Measurements from ENCODE around the gene ANP32B.
A peak's percentile ranks its signal among the peaks of the same experiment; 100 is the strongest.

Gene ANP32B

DNA sequence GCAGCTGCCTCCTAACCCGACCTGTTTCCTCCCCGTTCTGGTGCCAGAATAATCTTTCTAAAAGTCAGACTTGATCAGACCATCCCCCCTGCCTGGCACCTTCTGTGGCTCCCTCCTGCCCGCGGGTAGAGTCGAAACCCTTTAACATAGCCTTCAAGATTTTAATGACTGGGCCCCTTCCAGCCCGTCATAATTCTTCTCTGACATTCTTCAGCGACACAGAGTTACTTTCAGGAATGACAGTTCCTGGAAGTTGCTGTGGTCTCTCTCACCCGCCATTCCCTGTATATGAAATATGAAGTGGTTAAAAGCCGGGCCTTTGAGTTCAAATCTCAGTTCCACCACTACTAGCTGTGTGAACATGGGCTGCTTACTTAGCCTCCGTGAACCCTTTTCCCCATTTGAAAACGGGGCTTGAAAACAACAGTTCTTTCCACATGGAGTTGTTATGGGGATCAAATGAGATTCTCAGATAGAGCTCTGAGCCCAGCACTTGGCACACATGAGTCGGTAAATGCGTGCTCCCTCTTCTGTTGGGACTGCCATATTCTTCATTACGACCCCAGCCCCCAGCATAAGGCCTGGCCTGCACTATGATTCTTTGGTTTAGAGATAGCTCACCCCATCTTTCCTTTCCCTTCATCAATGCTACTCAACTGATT, 74.1 kb downstream of the ANP32B start:
- FAIRE-seq (peak; percentile 79), DNase-seq (ENCODE audit: insufficient read length, low spot score) (no peak)

DNA sequence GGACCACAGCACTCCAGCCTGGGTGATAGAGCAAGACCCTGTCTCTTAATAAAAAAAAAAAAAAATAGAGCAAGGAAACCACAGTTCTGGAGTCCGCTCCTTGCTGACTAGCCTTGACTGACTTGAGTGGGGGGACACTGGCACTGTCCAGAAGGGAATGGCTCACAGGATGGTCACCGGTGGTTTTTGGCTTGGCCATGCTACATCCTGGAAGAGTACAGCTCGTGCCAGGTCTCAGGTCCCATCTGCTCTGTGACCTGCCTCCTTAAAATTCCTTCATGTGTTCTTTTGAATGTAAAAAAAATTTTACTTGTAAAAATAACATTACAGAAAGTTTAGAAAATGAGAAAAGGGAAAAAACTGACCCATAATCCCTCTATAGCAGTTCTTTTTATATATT, 79.0 kb downstream of the ANP32B start:
- no peak for DNase-seq (ENCODE audit: insufficient read length, low spot score)
- no peak for FAIRE-seq

DNA sequence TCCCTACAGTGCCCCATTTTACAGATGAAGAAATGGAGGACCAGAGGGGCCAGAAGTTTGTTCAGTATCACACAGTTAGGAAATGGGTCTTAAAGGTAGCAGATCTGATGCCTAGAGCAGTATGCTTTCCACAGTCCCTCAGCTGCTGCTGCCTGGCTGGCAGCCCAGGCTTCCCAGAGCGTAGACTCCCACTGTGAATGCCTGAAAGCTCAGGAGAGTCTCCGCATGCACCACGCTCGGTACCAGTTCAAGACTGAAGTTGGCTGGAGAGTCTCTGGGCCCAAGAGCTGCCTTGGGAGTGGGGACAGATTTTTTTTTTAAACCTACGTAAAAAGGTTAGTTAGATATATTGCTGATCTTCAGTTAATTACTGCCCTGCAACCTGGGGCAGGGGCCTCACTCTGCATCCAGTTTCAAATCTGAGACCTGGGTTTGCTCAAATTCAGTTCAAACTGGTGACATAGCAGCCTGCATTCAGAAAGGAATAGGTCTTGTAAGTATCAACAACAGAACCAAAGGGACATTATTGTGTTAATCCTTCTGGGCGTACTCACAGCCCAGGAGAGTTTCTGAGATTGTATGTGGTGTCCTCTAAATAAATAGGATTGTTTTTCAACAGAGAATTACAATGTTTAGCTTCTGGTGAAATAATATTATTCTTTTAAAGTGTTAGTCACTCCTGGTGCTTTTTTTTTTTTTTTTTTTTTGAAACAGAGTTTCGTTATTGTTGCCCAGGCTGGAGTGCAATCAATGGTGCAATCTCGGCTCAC, 81.7 kb downstream of the ANP32B start:
- DNase-seq (ENCODE audit: insufficient read length, low spot score) (no peak), FAIRE-seq (no peak)
